H1 (cell line): Measurements from ENCODE around the gene MOB3C. TPM values are rescaled to one million over a fixed set of nuclear protein-coding genes. Genes with fewer than 3 reads are reported as not detected.

ENCODE experiments used
- CTCF ChIA-PET: fragments of 300-600 bp; sonication (Branson Sonifier 250); formaldehyde crosslinking; loops from one replicate; lab custom pipeline; 2021; ENCODE audit not compliant: partially characterized antibody; lab: Charles Lee
- POLR2A ChIA-PET: fragments of 300-600 bp; sonication (Branson Sonifier 250); formaldehyde crosslinking; loops from one replicate; lab custom pipeline; 2021; ENCODE audit warnings: inconsistent platforms; ENCODE audit not compliant: partially characterized antibody; lab: Charles Lee
- DNase-seq, 2 experiments: peaks; one replicate each; pipeline versions ENCODE4 v3.0.0 to v3.0.0-alpha.2; 2010 to 2022; ENCODE audit warnings: low spot score in 2 of 2, low read depth in 1 of 2, mixed read lengths in 1 of 2
- FAIRE-seq: peaks from 2 replicates; lab custom pipeline; 2011; peaks lifted over from hg19 to GRCh38; lab: Jason Lieb, UNC
- H2AFZ ChIP-seq: 2 replicates; pipeline ENCODE4 v1.8.1; 2012; ENCODE audit warnings: low read length, inconsistent platforms
- H2AK5ac ChIP-seq: 2 replicates; pipeline ENCODE4 v1.6.1; 2013; ENCODE audit warnings: low read depth, low read length
- H2BK120ac ChIP-seq: replicated peaks from 2 replicates; pipeline ENCODE3; 2013; ENCODE audit warnings: low read depth, low read length, inconsistent platforms
- H2BK12ac ChIP-seq: 2 replicates; pipeline ENCODE4 v1.6.1; 2013; ENCODE audit warnings: low read depth, low read length
- H2BK15ac ChIP-seq: 2 replicates; pipeline ENCODE4 v1.6.1; 2013; ENCODE audit warnings: low read length
- H2BK20ac ChIP-seq: 2 replicates; pipeline ENCODE4 v1.6.1; 2013; ENCODE audit warnings: low read length
- H2BK5ac ChIP-seq: 2 replicates; pipeline ENCODE4 v1.6.1; 2013; ENCODE audit warnings: low read depth, low read length
- H3K14ac ChIP-seq: 2 replicates; pipeline ENCODE4 v1.6.1; 2013; ENCODE audit warnings: inconsistent platforms; ENCODE audit not compliant: insufficient read length
- H3K18ac ChIP-seq: 2 replicates; pipeline ENCODE4 v1.6.1; 2013; ENCODE audit warnings: low read length; ENCODE audit errors: extremely low read depth
- H3K23ac ChIP-seq: 2 replicates; pipeline ENCODE4 v1.6.1; 2013; ENCODE audit warnings: inconsistent platforms; ENCODE audit not compliant: insufficient read length
- H3K23me2 ChIP-seq: 2 replicates; pipeline ENCODE4 v1.6.1; 2013; ENCODE audit warnings: low read depth, low read length
- H3K27ac ChIP-seq: 2 replicates; pipeline ENCODE4 v1.6.1; 2011; ENCODE audit warnings: low read depth, low read length, inconsistent platforms
- H3K27me3 ChIP-seq, 4 experiments: replicated peaks in 1 of 4; 1 replicate in 1 of 4; 2 replicates in 3 of 4; pipeline versions ENCODE4 v1.6.1 to v1.8.1; 2011 to 2013; ENCODE audit warnings: low read length in 3 of 4, mild to moderate bottlenecking in 3 of 4, inconsistent platforms in 2 of 4, mixed read lengths in 2 of 4, moderate library complexity in 1 of 4; ENCODE audit not compliant: control insufficient read depth in 3 of 4, insufficient read depth in 3 of 4; ENCODE audit errors: extremely low read depth in 1 of 4
- H3K36me3 ChIP-seq, 4 experiments: 2 replicates each; pipeline versions ENCODE4 v1.6.1 to v1.8.1; 2011 to 2013; ENCODE audit warnings: mild to moderate bottlenecking in 4 of 4, low read length in 3 of 4, moderate library complexity in 2 of 4, control low read depth in 1 of 4, inconsistent platforms in 1 of 4; ENCODE audit not compliant: insufficient read depth in 4 of 4, control insufficient read depth in 2 of 4
- H3K4ac ChIP-seq: replicated peaks from 2 replicates; pipeline ENCODE3; 2013; ENCODE audit warnings: low read length, low read depth, mixed read lengths, inconsistent platforms; ENCODE audit not compliant: insufficient read length
- H3K4me1 ChIP-seq, 4 experiments: replicated peaks in 1 of 4; 1 replicate in 1 of 4; 2 replicates in 3 of 4; pipeline versions ENCODE4 v1.6.1 to v1.8.1; 2011 to 2013; ENCODE audit warnings: low read length in 3 of 4, inconsistent platforms in 2 of 4, mixed read lengths in 1 of 4; ENCODE audit not compliant: insufficient read depth in 4 of 4, control insufficient read depth in 3 of 4
- H3K4me2 ChIP-seq, 2 experiments: 2 replicates each; pipeline versions ENCODE4 v1.6.1 to v1.8.1; 2011 to 2013; ENCODE audit warnings: low read depth in 2 of 2, low read length in 2 of 2, control low read depth in 1 of 2, inconsistent platforms in 1 of 2, mild to moderate bottlenecking in 1 of 2; ENCODE audit not compliant: insufficient read depth in 1 of 2
- H3K4me3 ChIP-seq, 4 experiments: fragments of 200-600, 300-600 bp in 1 of 4; sonication (generic), shearing (Covaris generic), sonication (Bioruptor Twin) in 1 of 4; 2 replicates each; pipeline versions ENCODE4 v1.5.1 to v1.8.1; 2011 to 2016; ENCODE audit warnings: low read length in 4 of 4, low read depth in 3 of 4, control low read depth in 2 of 4, inconsistent platforms in 2 of 4, mild to moderate bottlenecking in 2 of 4, mixed read lengths in 1 of 4, moderate library complexity in 1 of 4; ENCODE audit not compliant: insufficient read depth in 2 of 4; ENCODE audit errors: extremely low read depth in 1 of 4
- H3K56ac ChIP-seq: replicated peaks from 2 replicates; pipeline ENCODE3; 2013; ENCODE audit warnings: low read depth, mild to moderate bottlenecking, mixed read lengths, low read length, inconsistent platforms; ENCODE audit not compliant: insufficient read length
- H3K79me1 ChIP-seq: 2 replicates; pipeline ENCODE4 v1.6.1; 2013; ENCODE audit warnings: low read depth, low read length, control low read depth
- H3K79me2 ChIP-seq, 2 experiments: 2 replicates each; pipeline versions ENCODE4 v1.6.1 to v1.8.1; 2012 to 2013; ENCODE audit warnings: low read length in 2 of 2, mild to moderate bottlenecking in 2 of 2, inconsistent platforms in 1 of 2; ENCODE audit not compliant: insufficient read depth in 2 of 2, control insufficient read depth in 1 of 2
- H3K9ac ChIP-seq, 4 experiments: replicated peaks in 1 of 4; 1 replicate in 1 of 4; 2 replicates in 3 of 4; pipeline versions ENCODE4 v1.6.1 to v1.8.1; 2011 to 2013; ENCODE audit warnings: low read depth in 3 of 4, low read length in 3 of 4, control low read depth in 2 of 4, mild to moderate bottlenecking in 2 of 4, moderate library complexity in 2 of 4, inconsistent platforms in 1 of 4; ENCODE audit errors: extremely low read depth in 1 of 4
- H3K9me3 ChIP-seq, 2 experiments: 2 replicates each; pipeline versions ENCODE4 v1.6.1 to v1.8.1; 2012 to 2013; ENCODE audit warnings: mild to moderate bottlenecking in 2 of 2, moderate library complexity in 2 of 2, control low read depth in 1 of 2, inconsistent platforms in 1 of 2, low read depth in 1 of 2, low read length in 1 of 2, mixed read lengths in 1 of 2; ENCODE audit not compliant: insufficient read depth in 2 of 2
- H4K20me1 ChIP-seq, 2 experiments: replicated peaks in 1 of 2; 2 replicates each; pipeline versions ENCODE3 to v1.8.1; 2011 to 2013; ENCODE audit warnings: inconsistent platforms in 2 of 2, low read length in 2 of 2, mild to moderate bottlenecking in 1 of 2; ENCODE audit not compliant: insufficient read depth in 2 of 2, control insufficient read depth in 1 of 2
- H4K5ac ChIP-seq: 2 replicates; pipeline ENCODE4 v1.6.1; 2013; ENCODE audit warnings: low read length, low read depth, mixed read lengths, inconsistent platforms; ENCODE audit not compliant: insufficient read length
- H4K8ac ChIP-seq: 2 replicates; pipeline ENCODE4 v1.8.0; 2013; ENCODE audit warnings: mild to moderate bottlenecking, moderate library complexity, low read length, inconsistent platforms; ENCODE audit not compliant: insufficient read depth; ENCODE audit errors: extremely low read depth
- H4K91ac ChIP-seq: replicated peaks from 2 replicates; pipeline ENCODE3; 2013; ENCODE audit warnings: low read length, mixed read lengths, inconsistent platforms; ENCODE audit not compliant: insufficient read length
- JUND ChIP-seq: IDR thresholded peaks from 2 replicates; pipeline ENCODE4 v1.6.1; 2011; ENCODE audit warnings: mild to moderate bottlenecking, improper control_type of control experiment, low read length
- WGBS, 2 experiments: shearing (Covaris generic) in 1 of 2; methylation state at CpG; one replicate each; pipeline versions ENCODE4 v1.1.6 to v1.1.7; 2013 to 2015; ENCODE audit warnings: low lambda C conversion rate in 2 of 2, mixed read lengths in 2 of 2, inconsistent platforms in 1 of 2, low coverage in 1 of 2, missing lambda C conversion rate in 1 of 2; ENCODE audit not compliant: insufficient replicate concordance in 2 of 2, insufficient coverage in 1 of 2, insufficient read length in 1 of 2; ENCODE audit errors: extremely low coverage in 1 of 2, missing lambda C conversion rate in 1 of 2; 5-methylcytosine and 5-hydroxymethylcytosine counted together
- polyA plus RNA-seq, 7 experiments: library from polyadenylated mRNA; depleted of rRNA in 3 of 7; stranded (reverse) in 5 of 7; unstranded in 2 of 7; fragments of >200 nt in 5 of 7; fragments of 200-250 nt in 2 of 7; gene quantifications; 1 replicate in 5 of 7; 2 replicates in 1 of 7; 4 replicates in 1 of 7; pipeline versions ENCODE4 v1.2.1 to v1.2.3, GENCODE V29; 2011 to 2013; ENCODE audit warnings: missing spikeins in 2 of 7, mixed read lengths in 2 of 7
- total RNA-seq: library from RNA; stranded (reverse); fragmentation: NEBNext Ultra II Directional; extraction: Animal tissue kit (Norgen Biotek cat#: 25700); gene quantifications from 2 replicates; pipeline ENCODE4 v1.2.1, GENCODE V29; 2021
- TF ChIP-seq, protein P1 (sequence below): IDR thresholded peaks from 2 replicates; pipeline ENCODE4 v1.6.1; 2012; ENCODE audit warnings: inconsistent platforms
- TF ChIP-seq, protein P2 (sequence below): IDR thresholded peaks from 2 replicates; pipeline ENCODE4 v1.6.1; 2012; ENCODE audit warnings: inconsistent platforms

The MOB3C gene
- total and polyA plus RNA-seq, 2 of the 8 experiments (the other 6 are each of a cell fraction or from before 2014, with no cell fraction given), result 5.8 to 6.6 TPM

DNA sequence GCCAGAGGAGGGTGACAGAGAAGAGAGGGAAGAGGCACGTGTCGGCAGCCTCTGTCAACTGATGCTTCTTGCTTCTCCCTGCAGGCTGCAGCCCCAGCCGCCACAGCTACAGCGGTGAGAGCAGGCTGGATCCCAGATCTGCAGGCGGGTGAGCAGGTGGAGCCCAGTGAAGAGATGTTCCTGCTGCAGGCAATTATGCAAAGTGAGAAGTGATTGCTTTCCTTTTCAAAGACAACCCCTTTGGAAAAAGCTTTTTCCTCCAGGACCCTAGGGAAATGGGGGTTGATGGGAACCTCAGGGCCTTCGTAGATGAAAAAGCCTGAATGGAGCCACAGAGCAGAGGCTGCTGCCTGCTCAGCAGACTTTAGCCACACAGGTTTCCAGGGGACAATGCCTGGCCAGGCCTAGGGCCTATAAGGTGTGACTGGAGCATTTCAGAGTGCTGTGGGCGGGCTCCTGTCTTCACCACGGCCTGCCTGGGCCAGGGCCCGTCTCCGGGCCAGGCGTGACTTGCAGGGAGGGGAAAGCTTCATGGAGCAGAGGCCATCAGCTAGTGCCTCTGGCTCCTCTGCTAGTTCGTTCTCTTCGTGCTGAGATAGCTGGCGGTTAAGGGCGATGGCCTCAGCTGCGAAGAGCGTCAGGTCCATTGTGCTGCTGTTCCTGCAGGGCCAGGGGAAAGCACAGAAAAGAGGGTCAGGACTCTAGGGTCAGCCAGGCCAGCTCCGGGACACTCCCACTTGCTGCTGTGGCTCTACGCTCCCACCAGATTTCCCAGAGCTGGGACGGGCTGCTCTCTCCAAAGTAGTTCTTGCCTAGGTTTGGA, 58.3 kb downstream of the MOB3C start:
- no peaks in the 10 kb centered on the region for H4K20me1 ChIP-seq
- no peak for DNase-seq
- H4K91ac ChIP-seq, result no peak overlapping the region
- H3K79me1 ChIP-seq, result no peaks in the 10 kb centered on the region; the same call in 1 of the 2 replicates
- CTCF ChIA-PET, result interaction anchor here (0.7 to 4.9 kb wide), 10 partner anchors 7 to 189 kb away, joined by 3 to 26 read pairs (median 4); partner anchors contain the start of gene KNCN
- no peaks in the 10 kb centered on the region for H3K79me2 ChIP-seq
- H3K9me3 ChIP-seq, result no peaks in the 10 kb centered on the region
- peak overlapping the region; percentile 48 for H3K18ac ChIP-seq
- H3K23me2 ChIP-seq, result no peaks in the 10 kb centered on the region
- H4K8ac ChIP-seq, result no peak overlapping the region
- POLR2A ChIA-PET, result interaction anchor here (0.7 kb wide), 1 partner anchor 13 kb away, joined by 3 read pairs; no protein-coding TSS in a partner anchor
- no peak overlapping the region; a peak in 2 of 7 replicates for H3K9ac ChIP-seq
- H2BK15ac ChIP-seq, result no peak overlapping the region
- FAIRE-seq, result no peak
- H3K56ac ChIP-seq, result no peak overlapping the region
- no peak for TF ChIP-seq JUND
- TF ChIP-seq, protein P1, sequence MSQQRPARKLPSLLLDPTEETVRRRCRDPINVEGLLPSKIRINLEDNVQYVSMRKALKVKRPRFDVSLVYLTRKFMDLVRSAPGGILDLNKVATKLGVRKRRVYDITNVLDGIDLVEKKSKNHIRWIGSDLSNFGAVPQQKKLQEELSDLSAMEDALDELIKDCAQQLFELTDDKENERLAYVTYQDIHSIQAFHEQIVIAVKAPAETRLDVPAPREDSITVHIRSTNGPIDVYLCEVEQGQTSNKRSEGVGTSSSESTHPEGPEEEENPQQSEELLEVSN, result 0 out of 2 replicates have a peak, but pooled peaks have one; percentile 24
- TF ChIP-seq, protein P2, sequence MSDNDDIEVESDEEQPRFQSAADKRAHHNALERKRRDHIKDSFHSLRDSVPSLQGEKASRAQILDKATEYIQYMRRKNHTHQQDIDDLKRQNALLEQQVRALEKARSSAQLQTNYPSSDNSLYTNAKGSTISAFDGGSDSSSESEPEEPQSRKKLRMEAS, result 0 out of 2 replicates have a peak, but pooled peaks have one; percentile 33
- no peak overlapping the region for H2BK20ac ChIP-seq
- H3K23ac ChIP-seq, result no peak overlapping the region
- no peak overlapping the region for H2BK120ac ChIP-seq
- 84% methylated on average over 17 of the region's 20 CpGs; no CpG with 5 or more reads in 1 of the 2 experiments for WGBS, 2 experiments
- H3K4me2 ChIP-seq, result no peak overlapping the region
- H3K4ac ChIP-seq, result no peak overlapping the region
- H3K4me3 ChIP-seq, result no peak overlapping the region
- no peak overlapping the region for H3K27ac ChIP-seq
- H3K4me1 ChIP-seq, result no peaks in the 10 kb centered on the region; a peak in 1 of 7 replicates
- H3K14ac ChIP-seq, result no peak overlapping the region
- H3K36me3 ChIP-seq, result no peaks in the 10 kb centered on the region
- H3K27me3 ChIP-seq, result no peaks in the 10 kb centered on the region
- H4K5ac ChIP-seq, result no peak overlapping the region
- no peak overlapping the region for H2BK12ac ChIP-seq
- H2AK5ac ChIP-seq, result no peak overlapping the region
- H2BK5ac ChIP-seq, result no peak overlapping the region; the same call in 1 of the 2 replicates
- no peak overlapping the region for H2AFZ ChIP-seq
